ENCODE data around the gene PPP4R4. TPM values are rescaled to one million over a fixed set of nuclear protein-coding genes. Genes with fewer than 3 reads are reported as not detected.

Gene PPP4R4
- total RNA-seq, 1 experiment from 2014 or later: 0.91 TPM

DNA sequence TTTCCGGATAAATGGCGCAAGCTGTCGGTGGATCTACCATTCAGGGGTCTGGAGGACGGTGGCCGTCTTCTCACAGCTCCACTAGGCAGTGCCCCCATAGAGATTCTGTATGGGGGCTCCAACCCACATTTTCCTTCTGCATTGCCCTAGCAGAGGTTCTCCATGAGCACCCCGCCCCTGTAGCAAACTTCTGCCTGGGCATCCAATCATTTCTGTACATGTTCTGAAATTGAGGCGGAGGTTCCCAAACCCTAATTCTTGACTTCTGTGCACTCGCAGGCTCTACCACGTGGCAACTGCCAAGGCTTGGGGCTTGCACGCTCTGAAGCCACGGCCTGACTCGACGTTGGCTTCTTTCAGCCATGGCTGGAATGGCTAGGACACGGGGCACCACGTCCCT, 124.0 kb downstream of the PPP4R4 start:
- H3K36me3 Mint-ChIP-seq (ENCODE audit: insufficient read depth, unreplicated experiment): peaks cover under 1% of the 10 kb centered on the region
- H3K9me3 Mint-ChIP-seq (ENCODE audit: unreplicated experiment): no peaks in the 10 kb centered on the region
- H3K27me3 Mint-ChIP-seq (ENCODE audit: insufficient read depth, unreplicated experiment): no peaks in the 10 kb centered on the region
- BruUV-seq (replicated peaks): no TSS peak
- ChIA-PET POLR2A (no interaction called here), CTCF (no interaction called here)
- no peaks in the 10 kb centered on the region for H3K4me1 Mint-ChIP-seq (ENCODE audit: insufficient read depth, unreplicated experiment)
- TF ChIP-seq, protein P1, sequence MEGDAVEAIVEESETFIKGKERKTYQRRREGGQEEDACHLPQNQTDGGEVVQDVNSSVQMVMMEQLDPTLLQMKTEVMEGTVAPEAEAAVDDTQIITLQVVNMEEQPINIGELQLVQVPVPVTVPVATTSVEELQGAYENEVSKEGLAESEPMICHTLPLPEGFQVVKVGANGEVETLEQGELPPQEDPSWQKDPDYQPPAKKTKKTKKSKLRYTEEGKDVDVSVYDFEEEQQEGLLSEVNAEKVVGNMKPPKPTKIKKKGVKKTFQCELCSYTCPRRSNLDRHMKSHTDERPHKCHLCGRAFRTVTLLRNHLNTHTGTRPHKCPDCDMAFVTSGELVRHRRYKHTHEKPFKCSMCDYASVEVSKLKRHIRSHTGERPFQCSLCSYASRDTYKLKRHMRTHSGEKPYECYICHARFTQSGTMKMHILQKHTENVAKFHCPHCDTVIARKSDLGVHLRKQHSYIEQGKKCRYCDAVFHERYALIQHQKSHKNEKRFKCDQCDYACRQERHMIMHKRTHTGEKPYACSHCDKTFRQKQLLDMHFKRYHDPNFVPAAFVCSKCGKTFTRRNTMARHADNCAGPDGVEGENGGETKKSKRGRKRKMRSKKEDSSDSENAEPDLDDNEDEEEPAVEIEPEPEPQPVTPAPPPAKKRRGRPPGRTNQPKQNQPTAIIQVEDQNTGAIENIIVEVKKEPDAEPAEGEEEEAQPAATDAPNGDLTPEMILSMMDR (IDR thresholded peaks at IDR 0.05; ENCODE audit: unreplicated experiment): no peak
- intact Hi-C loops (cut with micrococcal nuclease): no loop called here
- H3K27ac Mint-ChIP-seq (ENCODE audit: low read depth, unreplicated experiment): no peak overlapping the region
- no peak overlapping the region for H3K4me3 Mint-ChIP-seq (ENCODE audit: unreplicated experiment)
- no peak for DNase-seq (ENCODE audit: unreplicated experiment)

DNA sequence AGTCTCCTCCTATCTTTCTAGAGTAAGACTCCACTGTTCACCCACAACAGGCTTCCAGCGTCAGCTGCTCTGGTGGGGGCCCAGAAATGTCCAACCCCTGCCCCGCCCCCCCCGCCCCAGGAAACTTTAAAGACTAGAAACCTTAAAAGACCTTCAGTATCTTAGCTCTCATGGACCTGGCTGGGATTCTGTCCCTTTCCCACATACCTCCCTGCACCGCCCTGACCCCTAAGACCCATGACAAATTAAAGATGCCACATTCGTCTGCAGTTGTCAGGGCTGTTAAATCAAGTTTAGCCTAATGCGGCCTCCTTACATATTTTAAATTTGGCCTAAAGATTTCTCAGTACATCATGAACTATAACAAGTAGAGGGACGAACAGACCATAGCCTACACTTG, 129.0 kb downstream of the PPP4R4 start:
- TF ChIP-seq, protein P1 (IDR thresholded peaks at IDR 0.05; ENCODE audit: unreplicated experiment): no peak
- intact Hi-C loops (cut with micrococcal nuclease): loop anchor here (10.0 kb wide), 1 partner anchor 182 kb away; no protein-coding TSS in a partner anchor
- Mint-ChIP-seq H3K27me3 (ENCODE audit: insufficient read depth, unreplicated experiment) (no peaks in the 10 kb centered on the region), H3K4me1 (ENCODE audit: insufficient read depth, unreplicated experiment) (no peaks in the 10 kb centered on the region), H3K36me3 (ENCODE audit: insufficient read depth, unreplicated experiment) (peaks cover 6% of the 10 kb centered on the region), H3K27ac (ENCODE audit: low read depth, unreplicated experiment) (no peak overlapping the region), H3K9me3 (ENCODE audit: unreplicated experiment) (peaks cover 8% of the 10 kb centered on the region), H3K4me3 (ENCODE audit: unreplicated experiment) (no peak overlapping the region)
- ChIA-PET CTCF (no interaction called here), POLR2A (no interaction called here)
- BruUV-seq (replicated peaks): no TSS peak
- no peak for DNase-seq (ENCODE audit: unreplicated experiment)

DNA sequence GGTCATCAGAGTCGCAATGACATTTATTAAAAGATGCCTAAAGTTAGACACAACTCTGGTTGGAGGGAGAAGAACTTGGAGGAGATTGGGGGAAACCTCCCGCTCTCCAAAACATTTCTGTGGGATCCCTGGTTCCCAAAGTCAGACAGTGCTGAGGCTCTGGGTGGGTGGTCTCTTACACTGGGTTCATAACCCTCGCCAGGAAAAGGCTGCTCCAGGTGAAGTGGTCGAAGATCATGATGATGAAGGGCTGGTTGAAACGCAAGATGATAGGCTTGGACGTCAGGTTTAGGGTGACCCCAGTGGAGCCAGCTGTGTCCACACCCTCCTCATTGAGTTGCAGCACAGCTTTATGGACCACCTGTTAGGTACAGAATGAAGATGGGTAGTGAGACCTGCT, 130.1 kb downstream of the PPP4R4 start:
- ChIA-PET CTCF (interaction anchor here (0.9 kb wide), 1 partner anchor 14 kb away, joined by 3 read pairs; no protein-coding TSS in a partner anchor), POLR2A (no interaction called here)
- H3K4me1 Mint-ChIP-seq (ENCODE audit: insufficient read depth, unreplicated experiment): no peaks in the 10 kb centered on the region
- H3K4me3 Mint-ChIP-seq (ENCODE audit: unreplicated experiment): no peak overlapping the region
- H3K27me3 Mint-ChIP-seq (ENCODE audit: insufficient read depth, unreplicated experiment): no peaks in the 10 kb centered on the region
- TF ChIP-seq, protein P1 (IDR thresholded peaks at IDR 0.05; ENCODE audit: unreplicated experiment): no peak
- H3K27ac Mint-ChIP-seq (ENCODE audit: low read depth, unreplicated experiment): no peak overlapping the region
- H3K36me3 Mint-ChIP-seq (ENCODE audit: insufficient read depth, unreplicated experiment): peaks cover 6% of the 10 kb centered on the region
- BruUV-seq (replicated peaks): no TSS peak
- DNase-seq (ENCODE audit: unreplicated experiment): no peak
- intact Hi-C loops (cut with micrococcal nuclease): loop anchor here (10.0 kb wide), 1 partner anchor 181 kb away; no protein-coding TSS in a partner anchor
- peaks cover 17% of the 10 kb centered on the region for H3K9me3 Mint-ChIP-seq (ENCODE audit: unreplicated experiment)

DNA sequence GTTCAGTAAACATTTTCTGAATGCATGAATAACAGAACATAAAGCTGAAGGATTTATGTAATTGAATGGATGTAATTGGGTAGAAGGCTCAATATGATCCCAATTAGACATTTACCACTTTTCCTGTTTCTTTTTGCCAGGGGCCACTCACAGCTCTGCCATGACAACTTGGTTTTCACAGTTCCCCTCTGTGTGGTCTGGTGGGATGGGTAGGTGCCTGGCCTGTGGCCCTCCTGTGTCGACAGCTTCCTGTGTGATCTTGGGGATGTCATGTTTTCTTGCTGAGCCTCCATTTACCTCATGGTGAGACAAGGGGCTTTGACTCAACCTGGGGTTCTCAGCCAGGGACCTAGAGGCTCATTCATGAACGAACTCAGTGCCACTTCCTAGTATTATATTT, 131.5 kb downstream of the PPP4R4 start:
- Mint-ChIP-seq H3K27me3 (ENCODE audit: insufficient read depth, unreplicated experiment) (no peaks in the 10 kb centered on the region), H3K9me3 (ENCODE audit: unreplicated experiment) (peaks cover 17% of the 10 kb centered on the region), H3K4me1 (ENCODE audit: insufficient read depth, unreplicated experiment) (no peaks in the 10 kb centered on the region), H3K27ac (ENCODE audit: low read depth, unreplicated experiment) (no peak overlapping the region), H3K36me3 (ENCODE audit: insufficient read depth, unreplicated experiment) (peaks cover 6% of the 10 kb centered on the region), H3K4me3 (ENCODE audit: unreplicated experiment) (no peak overlapping the region)
- DNase-seq (ENCODE audit: unreplicated experiment): no peak
- TF ChIP-seq, protein P1 (IDR thresholded peaks at IDR 0.05; ENCODE audit: unreplicated experiment): no peak
- ChIA-PET POLR2A (no interaction called here), CTCF (interaction anchor here (0.5 to 0.7 kb wide), 5 partner anchors 20 to 1369 kb away, joined by 3 to 5 read pairs (median 3); no protein-coding TSS in a partner anchor)
- BruUV-seq (replicated peaks): no TSS peak
- intact Hi-C loops (cut with micrococcal nuclease): loop anchor here (10.0 kb wide), 1 partner anchor 179 kb away; no protein-coding TSS in a partner anchor

Measured in MCF 10A (cell line).